Large intestine (tissue), 3 donors: ENCODE measurements around the gene PKD1. TPM values are rescaled to one million over a fixed set of nuclear protein-coding genes. Genes with fewer than 3 reads are reported as not detected.
"Not testable (repeated sequence)": the region's sequence is repeated elsewhere in the genome, so short reads cannot be mapped to it uniquely, and the experiment has no call there.

Source experiments
- DNase-seq, 2 donors: peaks; one replicate each; pipeline versions ENCODE4 v3.0.0 to v3.0.0-alpha.2; 2013
- H3K27ac ChIP-seq: one replicate; pipeline ENCODE4 v1.5.1; 2013; ENCODE audit warnings: low read length
- H3K27me3 ChIP-seq: 2 replicates; pipeline ENCODE4 v1.6.1; 2013; ENCODE audit warnings: low read length; ENCODE audit not compliant: control insufficient read depth, insufficient read depth
- H3K36me3 ChIP-seq: 2 replicates; pipeline ENCODE4 v1.6.1; 2013; ENCODE audit warnings: low read length; ENCODE audit not compliant: control insufficient read depth, insufficient read depth
- H3K4me1 ChIP-seq: one replicate; pipeline ENCODE4 v1.6.1; 2013; ENCODE audit warnings: low read length; ENCODE audit not compliant: control insufficient read depth, insufficient read depth
- H3K4me3 ChIP-seq: one replicate; pipeline ENCODE4 v1.5.1; 2013; ENCODE audit warnings: low read length
- H3K9me3 ChIP-seq: one replicate; pipeline ENCODE4 v1.6.1; 2013; ENCODE audit warnings: mild to moderate bottlenecking, low read depth, low read length, moderate library complexity; ENCODE audit not compliant: control insufficient read depth
- WGBS: methylation state at CpG from one replicate; pipeline ENCODE4 v1.1.5; 2013; ENCODE audit warnings: low lambda C conversion rate; ENCODE audit not compliant: insufficient coverage; 5-methylcytosine and 5-hydroxymethylcytosine counted together
- polyA plus RNA-seq: library from polyadenylated mRNA; unstranded; fragments of 120-200 nt; gene quantifications from one replicate; pipeline ENCODE4 v1.2.1, GENCODE V29; 2013

Gene PKD1
- polyA plus RNA-seq, 1 donor = 58.4 TPM

DNA sequence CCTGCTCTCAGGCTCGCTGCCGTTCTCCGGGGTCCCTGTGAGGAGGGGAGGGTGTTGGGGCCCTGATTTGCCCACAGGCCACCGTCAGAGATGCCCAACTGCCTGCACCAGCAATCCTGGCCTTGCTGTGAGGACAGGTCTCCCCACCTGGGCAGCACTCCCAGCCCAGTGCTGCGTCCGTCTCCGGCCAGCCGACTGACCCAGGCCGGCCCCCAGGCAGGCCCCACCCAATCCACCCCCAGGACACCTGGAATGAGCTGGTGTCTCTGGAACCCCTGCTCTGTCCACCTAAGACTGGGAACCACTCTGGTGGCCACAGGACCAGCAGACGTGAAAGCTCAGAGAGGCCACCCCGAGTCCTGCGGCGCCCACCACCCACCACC, 20.1 kb downstream of the PKD1 start:
- H3K4me3 ChIP-seq = no peak overlapping the region
- no peak for DNase-seq

DNA sequence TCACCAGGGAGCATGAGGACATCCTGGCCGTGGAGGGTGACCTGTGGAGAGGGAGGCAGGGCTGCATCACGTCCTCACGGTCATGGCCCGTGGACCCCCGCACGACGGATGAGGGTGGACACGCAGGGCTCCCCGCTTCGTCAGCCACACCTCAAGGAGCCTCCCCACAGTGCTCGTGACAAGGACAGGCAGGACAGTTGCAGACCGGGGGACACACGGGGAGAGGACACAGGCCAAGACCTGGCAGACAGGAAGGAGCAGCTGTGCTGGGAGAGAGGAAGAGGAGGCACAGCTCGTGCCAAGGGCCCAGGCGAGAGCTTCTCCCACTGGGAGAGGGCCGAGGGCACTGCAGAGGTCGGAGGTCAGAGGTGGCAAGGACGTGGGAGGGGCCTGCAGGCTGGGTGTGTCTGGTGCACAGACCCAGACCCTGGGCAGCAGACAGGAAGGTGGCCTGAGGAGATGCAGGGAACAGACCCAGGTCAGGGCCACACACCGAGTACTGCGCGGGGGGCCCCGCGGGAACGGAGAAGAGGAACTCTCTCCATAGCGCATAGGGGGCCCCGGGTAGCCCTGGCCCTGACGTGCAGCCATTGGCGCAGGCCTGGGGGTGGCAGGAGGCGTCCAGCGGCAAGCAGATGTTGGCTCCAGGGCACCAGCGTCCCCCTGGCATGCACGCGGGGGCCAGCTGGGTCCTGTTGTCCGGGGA, 20.7 kb downstream of the PKD1 start:
- not testable (repeated sequence) for H3K4me1 ChIP-seq, DNase-seq, H3K27ac ChIP-seq, H3K4me3 ChIP-seq, H3K9me3 ChIP-seq, H3K27me3 ChIP-seq
- peaks cover 12% of the 10 kb centered on the region for H3K36me3 ChIP-seq
- WGBS = no CpG with 5 or more reads among the region's 34 CpGs

More for the DNA sequence above, 20.1 kb downstream of the PKD1 start:
- WGBS = no CpG with 5 or more reads among the region's 13 CpGs
- Histone ChIP-seq H3K36me3 (peaks cover 12% of the 10 kb centered on the region), H3K4me1 (no peaks in the 10 kb centered on the region), H3K9me3 (no peaks in the 10 kb centered on the region), H3K27ac (no peak overlapping the region), H3K27me3 (no peaks in the 10 kb centered on the region)

DNA sequence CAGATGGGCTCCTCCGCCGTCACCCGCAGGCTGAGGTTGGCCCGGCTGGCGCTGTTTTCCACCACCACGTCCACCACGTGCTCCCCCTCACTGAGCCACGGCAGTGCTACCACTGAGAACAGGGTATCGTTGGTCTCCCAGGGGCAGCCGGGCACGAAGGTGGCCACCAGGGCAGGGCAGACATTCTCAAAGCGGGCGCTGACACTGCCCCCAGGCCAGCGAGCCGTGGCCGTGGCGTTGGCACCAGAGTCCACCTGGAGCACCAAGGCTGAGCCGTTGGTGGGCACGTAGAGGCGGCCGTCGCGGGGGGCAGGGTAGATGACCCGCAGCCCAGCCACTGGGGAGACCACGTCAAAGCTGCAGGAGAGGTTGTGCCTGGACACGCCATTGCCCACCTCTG, 21.5 kb downstream of the PKD1 start:
- not testable (repeated sequence) for H3K27ac ChIP-seq, DNase-seq, H3K4me3 ChIP-seq, H3K27me3 ChIP-seq, H3K9me3 ChIP-seq, H3K4me1 ChIP-seq
- no CpG with 5 or more reads among the region's 26 CpGs for WGBS
- peaks cover 14% of the 10 kb centered on the region for H3K36me3 ChIP-seq

DNA sequence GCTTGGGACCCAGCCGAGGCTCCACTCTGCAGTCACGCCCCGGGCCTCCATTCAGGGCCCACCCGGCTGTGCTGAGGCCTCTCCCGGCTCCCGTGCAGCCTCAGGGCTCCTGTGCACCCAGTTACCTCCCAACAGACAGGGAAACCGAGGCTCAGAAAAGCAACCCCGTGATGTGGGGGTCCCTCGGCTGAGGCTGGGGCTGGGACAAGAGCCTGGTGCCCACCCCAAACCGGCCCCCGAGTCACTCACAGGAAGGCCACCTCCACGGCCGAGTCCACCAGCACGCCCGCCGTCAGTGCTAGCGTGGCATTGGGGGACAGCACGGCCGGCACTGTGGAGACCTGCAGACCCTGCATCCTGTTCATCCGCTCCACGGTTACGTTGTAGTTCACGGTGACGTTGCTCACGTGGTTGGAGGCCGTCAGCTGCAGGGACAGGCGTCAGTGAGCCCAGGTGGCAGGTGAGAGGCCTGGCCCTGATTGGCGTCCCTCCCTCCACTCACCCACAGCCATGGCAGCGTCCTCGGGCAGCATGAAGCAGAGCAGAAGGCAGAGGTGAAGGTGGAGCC, 23.1 kb downstream of the PKD1 start:
- WGBS = no CpG with 5 or more reads among the region's 30 CpGs
- not testable (repeated sequence) for H3K27me3 ChIP-seq, H3K9me3 ChIP-seq, H3K4me3 ChIP-seq, DNase-seq, H3K27ac ChIP-seq, H3K4me1 ChIP-seq
- peaks cover 20% of the 10 kb centered on the region for H3K36me3 ChIP-seq

DNA sequence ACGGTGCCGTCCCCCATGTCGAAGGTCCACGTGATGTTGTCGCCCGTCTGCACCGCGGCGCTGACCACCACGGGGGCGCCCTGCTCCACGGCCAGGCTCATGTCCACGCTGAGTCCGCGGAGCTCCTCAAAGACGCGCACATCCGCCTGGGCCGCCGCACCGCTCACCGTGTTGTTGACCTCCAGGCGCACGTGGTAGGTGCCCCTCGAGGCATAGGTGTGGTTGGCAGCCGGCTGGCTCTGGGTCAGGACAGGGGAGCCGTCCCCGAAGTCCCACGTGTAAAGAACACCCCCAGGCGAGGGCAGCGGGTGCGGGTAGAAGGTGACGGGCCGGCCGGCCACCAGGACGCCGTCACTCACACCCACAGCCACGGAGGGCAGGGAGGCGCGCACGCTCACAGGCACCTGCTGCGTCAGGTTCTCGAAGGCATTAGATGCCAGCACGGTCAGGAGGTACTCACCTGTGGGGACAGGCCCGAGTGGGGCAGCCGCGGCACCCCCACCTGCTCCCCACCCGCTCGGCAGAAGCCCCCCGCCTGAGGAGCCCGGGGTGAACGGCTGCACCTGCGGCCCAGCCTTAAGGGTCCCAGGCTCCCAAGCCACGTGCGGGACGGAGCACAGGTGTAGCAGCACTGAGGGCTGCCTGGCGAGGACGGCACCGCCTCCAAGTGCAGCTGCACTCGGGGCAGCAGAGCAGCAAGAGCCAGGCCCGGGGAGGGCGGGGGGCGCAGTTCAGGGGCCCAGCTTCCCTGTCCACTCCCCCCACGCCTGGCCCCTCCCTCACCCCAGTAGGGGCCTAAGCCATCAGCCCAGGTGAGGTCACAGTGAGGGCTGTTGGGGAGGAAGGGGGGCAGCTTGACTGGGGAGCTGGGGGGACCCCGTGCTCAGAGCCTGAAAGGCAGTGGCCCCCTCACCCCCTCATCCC, 24.0 kb downstream of the PKD1 start:
- peaks cover 20% of the 10 kb centered on the region for H3K36me3 ChIP-seq
- not testable (repeated sequence) for H3K9me3 ChIP-seq, H3K4me1 ChIP-seq, H3K4me3 ChIP-seq, H3K27ac ChIP-seq, DNase-seq, H3K27me3 ChIP-seq
- no CpG with 5 or more reads among the region's 65 CpGs for WGBS

DNA sequence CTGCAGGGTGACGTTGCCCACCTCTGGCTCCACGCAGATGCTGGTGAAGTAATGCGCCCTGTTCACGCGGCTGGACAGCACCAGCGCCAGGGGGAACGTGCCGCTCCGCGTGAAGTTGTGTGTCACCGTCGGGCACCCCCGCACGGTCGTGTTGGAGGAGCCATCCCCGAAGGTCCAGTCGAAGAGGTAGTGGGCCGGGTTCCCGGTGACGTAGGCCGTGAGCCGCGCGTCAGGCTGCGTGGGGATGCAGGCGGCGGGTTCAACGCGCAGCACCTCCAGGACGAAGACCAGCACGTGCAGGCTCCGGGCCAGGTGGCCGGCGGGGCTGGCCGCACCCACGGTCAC, 24.7 kb downstream of the PKD1 start:
- not testable (repeated sequence) for H3K9me3 ChIP-seq, DNase-seq, H3K4me3 ChIP-seq, H3K27me3 ChIP-seq, H3K27ac ChIP-seq, H3K4me1 ChIP-seq
- no CpG with 5 or more reads among the region's 36 CpGs for WGBS
- H3K36me3 ChIP-seq = peaks cover 20% of the 10 kb centered on the region

DNA sequence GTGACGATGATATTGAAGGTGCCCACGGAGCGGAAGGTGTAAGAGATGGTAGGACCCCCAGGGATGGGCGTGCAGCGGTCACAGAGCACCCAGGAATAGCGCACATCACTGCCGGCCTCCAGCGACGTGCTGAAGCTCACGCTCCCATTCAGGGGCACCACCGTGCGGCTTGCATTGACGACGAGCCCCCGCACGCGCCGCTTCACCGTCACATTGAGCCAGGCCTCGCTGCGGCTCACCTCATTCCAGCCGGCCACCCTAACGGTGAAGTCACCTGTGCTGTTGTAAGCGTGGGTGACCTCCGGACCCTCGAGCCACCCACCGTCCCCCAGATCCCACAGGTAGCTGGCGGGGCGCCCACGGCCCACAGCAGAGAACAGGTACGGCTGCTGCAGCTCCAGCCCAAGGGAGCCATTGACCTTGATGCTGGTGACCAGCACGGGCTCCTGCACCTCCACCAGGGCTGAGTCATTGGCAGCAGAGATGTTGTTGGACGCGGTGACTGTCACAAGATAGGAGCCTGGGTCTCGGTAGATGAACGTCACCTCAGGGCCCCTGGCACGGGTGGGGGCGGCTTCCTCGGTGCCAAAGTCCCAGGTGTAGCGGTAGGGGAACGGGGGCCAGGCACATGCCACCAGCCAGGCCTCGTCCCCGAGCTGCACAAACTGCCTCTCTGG, 25.2 kb downstream of the PKD1 start:
- not testable (repeated sequence) for H3K27ac ChIP-seq, H3K9me3 ChIP-seq, H3K27me3 ChIP-seq, H3K4me3 ChIP-seq, H3K4me1 ChIP-seq, DNase-seq
- H3K36me3 ChIP-seq = peaks cover 22% of the 10 kb centered on the region
- WGBS = no CpG with 5 or more reads among the region's 43 CpGs

DNA sequence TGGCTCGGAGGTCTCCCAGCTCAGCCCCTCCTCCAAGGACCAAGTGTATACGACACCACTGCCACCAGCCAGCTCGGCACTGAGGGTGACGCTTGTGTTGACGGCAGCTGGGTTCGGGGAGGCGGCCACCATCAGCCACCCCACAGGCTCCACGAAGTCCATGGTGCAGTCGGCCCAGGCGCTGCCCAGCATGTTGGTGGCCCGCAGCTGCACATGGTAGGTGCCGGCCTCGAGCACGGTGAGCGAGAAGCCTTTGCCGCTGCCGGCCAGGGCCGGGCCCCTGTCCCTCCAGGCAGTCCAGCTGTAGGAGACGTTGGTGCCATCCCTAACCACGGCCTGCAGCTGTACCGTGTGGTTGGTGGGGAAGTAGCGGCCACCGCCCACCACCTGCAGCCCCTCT, 25.8 kb downstream of the PKD1 start:
- H3K9me3 ChIP-seq, H3K4me3 ChIP-seq, H3K27me3 ChIP-seq, H3K4me1 ChIP-seq, DNase-seq, H3K27ac ChIP-seq: not testable (repeated sequence)
- no CpG with 5 or more reads among the region's 23 CpGs for WGBS
- H3K36me3 ChIP-seq = peaks cover 23% of the 10 kb centered on the region

DNA sequence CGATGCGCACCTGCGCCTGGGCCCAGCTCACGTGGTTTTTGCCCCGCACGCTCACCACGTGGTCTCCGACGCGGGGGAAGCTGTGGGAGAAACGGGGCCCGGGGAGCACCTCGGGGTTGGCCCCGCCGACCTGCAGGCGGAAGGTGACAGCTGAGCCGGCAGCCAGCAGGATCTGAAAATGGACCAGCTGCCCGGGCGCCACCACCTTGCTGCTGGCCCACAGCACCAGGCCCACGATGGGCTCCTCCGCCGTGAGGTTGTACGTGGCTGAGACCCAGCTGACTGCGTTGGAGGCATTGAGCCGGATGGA, 26.5 kb downstream of the PKD1 start:
- not testable (repeated sequence) for H3K27ac ChIP-seq
- H3K36me3 ChIP-seq = peaks cover 21% of the 10 kb centered on the region
- no CpG with 5 or more reads among the region's 25 CpGs for WGBS

DNA sequence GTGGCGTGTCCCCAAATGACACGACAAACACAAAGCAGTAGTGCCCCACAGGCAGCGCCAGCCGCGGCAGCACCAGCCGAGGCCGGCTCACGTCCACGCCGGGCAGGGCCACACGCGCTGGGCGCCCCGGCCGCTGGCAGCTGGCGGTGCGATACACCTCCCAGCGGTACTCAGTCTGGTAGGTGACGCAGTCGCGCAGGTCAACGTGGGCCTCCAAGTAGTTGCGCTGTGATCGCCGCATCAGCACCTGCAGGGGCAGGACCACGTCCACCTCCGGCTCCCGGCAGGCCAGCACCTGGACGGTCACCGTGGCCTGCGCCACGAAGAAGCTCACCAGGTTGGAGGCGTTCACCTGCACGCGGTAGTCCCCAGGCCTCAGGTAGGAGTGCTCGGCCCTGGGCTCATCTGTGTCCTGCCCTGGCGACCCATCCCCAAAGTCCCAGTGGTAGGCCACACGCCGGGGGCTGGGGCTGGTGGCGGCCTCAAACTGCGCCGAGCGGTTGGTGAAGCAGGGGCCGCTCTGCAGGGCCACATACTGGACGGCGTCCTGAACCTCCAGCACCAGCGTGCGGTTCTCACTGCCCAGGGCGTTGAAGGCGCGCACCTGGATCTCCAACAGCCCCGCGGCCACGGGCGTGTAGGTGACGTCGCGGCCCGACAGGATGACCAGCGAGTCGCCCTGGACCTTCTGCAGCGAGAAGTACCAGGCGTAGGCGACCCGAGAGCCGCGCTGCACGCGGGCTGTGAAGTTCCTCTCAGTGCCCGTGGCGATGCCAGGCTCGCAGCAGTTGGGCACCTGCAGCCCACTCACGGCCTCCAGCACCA, 27.0 kb downstream of the PKD1 start:
- not testable (repeated sequence) for DNase-seq
- no CpG with 5 or more reads among the region's 73 CpGs for WGBS

More for the DNA sequence above, 26.5 kb downstream of the PKD1 start:
- not testable (repeated sequence) for H3K4me1 ChIP-seq, H3K4me3 ChIP-seq, H3K27me3 ChIP-seq, DNase-seq, H3K9me3 ChIP-seq

More for the DNA sequence above, 27.0 kb downstream of the PKD1 start:
- H3K36me3 ChIP-seq = peaks cover 19% of the 10 kb centered on the region
- not testable (repeated sequence) for H3K4me1 ChIP-seq, H3K9me3 ChIP-seq, H3K27me3 ChIP-seq, H3K4me3 ChIP-seq, H3K27ac ChIP-seq
